Umbilical cord (tissue), 2 donors: ENCODE measurements around the gene RAB20. TPM values are rescaled to one million over a fixed set of nuclear protein-coding genes. Genes with fewer than 3 reads are reported as not detected.
"Not testable (repeated sequence)": the region's sequence is repeated elsewhere in the genome, so short reads cannot be mapped to it uniquely, and the experiment has no call there.

ENCODE experiments used
- DNase-seq: peaks from one replicate; pipeline ENCODE4 v3.0.0-alpha.2; 2015; ENCODE audit warnings: low spot score
- total RNA-seq: library from RNA; depleted of rRNA; stranded (reverse); fragments of >200 nt; gene quantifications from one replicate; pipeline ENCODE4 v1.2.3, GENCODE V29; 2014; ENCODE audit warnings: low replicate concordance; ENCODE audit not compliant: insufficient read depth

RAB20 gene
- total RNA-seq, 1 donor from 2014 or later = 24.1 TPM

- DNase-seq = peak; percentile 69
These were observed 51.3 kb downstream of the RAB20 start for GRCh38 chr13:110509971-110510786.

- peak; percentile 28 for DNase-seq
These were observed 52.0 kb downstream of the RAB20 start for GRCh38 chr13:110509478-110509926.

- no peak for DNase-seq
These were observed 53.7 kb downstream of the RAB20 start for GRCh38 chr13:110507678-110508381.

GRCh38 chr13:110506859-110507566 lies 54.5 kb downstream of the RAB20 start:
- DNase-seq = no peak

GRCh38 chr13:110506396-110506795 lies 55.1 kb downstream of the RAB20 start:
- DNase-seq = no peak

- no peak for DNase-seq
These were observed 55.9 kb downstream of the RAB20 start for GRCh38 chr13:110505594-110505993.

- no peak for DNase-seq
These were observed 57.5 kb downstream of the RAB20 start for GRCh38 chr13:110503979-110504499.

GRCh38 chr13:110503037-110503901 lies 58.3 kb downstream of the RAB20 start:
- DNase-seq = peak; percentile 36

GRCh38 chr13:110501188-110501587 lies 60.3 kb downstream of the RAB20 start:
- DNase-seq = no peak

GRCh38 chr13:110500341-110500740 lies 61.2 kb downstream of the RAB20 start:
- DNase-seq = no peak

GRCh38 chr13:110499621-110500281 lies 61.8 kb downstream of the RAB20 start:
- no peak for DNase-seq

- no peak for DNase-seq
These were observed 62.8 kb downstream of the RAB20 start for GRCh38 chr13:110498765-110499164.

GRCh38 chr13:110498327-110498726 lies 63.2 kb downstream of the RAB20 start:
- DNase-seq = no peak

- DNase-seq = not testable (repeated sequence)
These were observed 63.6 kb downstream of the RAB20 start for GRCh38 chr13:110497896-110498295.

- DNase-seq = no peak
These were observed 64.5 kb downstream of the RAB20 start for GRCh38 chr13:110497003-110497402.

- DNase-seq = no peak
These were observed 65.2 kb downstream of the RAB20 start for GRCh38 chr13:110496281-110496680.

- no peak for DNase-seq
These were observed 65.6 kb downstream of the RAB20 start for GRCh38 chr13:110495881-110496280.

GRCh38 chr13:110495376-110495775 lies 66.1 kb downstream of the RAB20 start:
- DNase-seq = no peak

- DNase-seq = no peak
These were observed 67.9 kb downstream of the RAB20 start for GRCh38 chr13:110493613-110494012.
